SH-SY5Y (cell line): ENCODE results near the gene ECT2L.

Experiments used
- GATA2 ChIP-seq: IDR thresholded peaks from 2 replicates; pipeline ENCODE4 v1.6.1; 2011; ENCODE audit warnings: mild to moderate bottlenecking, low read depth, low read length
- GATA3 ChIP-seq: IDR thresholded peaks from 2 replicates; pipeline ENCODE4 v1.6.1; 2011; ENCODE audit warnings: low read depth, mild to moderate bottlenecking, low read length, moderate library complexity

DNA sequence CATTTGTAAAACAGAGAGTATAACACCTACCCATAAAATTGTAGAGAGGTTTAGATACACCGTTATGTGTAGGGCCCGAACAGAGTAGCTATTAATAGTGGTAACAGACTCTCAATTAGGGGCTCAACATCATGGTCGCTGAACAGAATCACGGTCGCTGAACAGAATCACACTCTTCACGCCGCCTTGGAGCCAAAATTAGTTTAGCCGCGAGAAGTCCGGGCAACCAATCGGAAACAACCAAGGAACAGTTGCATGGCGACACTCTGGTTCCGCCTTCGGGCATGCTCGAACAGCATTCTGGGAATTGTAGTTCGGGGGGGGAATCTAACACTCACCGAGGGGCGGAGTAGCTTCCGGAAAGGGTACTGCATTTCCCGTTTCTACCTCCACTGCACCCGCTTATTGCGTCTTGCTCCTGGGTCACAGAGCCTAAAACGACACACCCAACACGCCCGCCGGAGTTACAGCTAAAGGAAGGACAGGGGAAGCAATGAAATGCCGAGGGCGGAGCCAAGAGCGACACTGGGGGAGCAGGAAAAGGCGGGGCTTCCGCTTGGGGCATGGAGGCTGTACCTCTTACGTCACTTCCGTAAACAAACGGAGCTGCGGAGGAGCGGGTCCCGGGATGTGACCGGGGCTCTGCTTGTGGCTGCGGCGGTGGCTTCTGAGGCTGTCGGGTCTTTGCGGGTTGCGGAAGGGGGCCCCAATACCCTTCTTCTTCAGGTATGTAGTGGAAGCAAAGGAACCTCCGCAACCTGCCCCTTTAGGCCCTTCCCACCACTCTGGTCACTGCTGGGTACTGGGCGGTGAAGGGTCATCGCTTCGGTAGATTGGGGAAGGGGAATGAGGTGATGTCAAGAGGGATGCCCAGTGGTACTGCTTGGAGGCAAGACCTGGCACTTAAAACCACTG is 22.5 kb upstream of the ECT2L start, which contains the start of gene CCDC28A:
- TF ChIP-seq GATA3 (no peak), GATA2 (no peak)
